ENCODE results near the gene SP9. TPM values are rescaled to one million over a fixed set of nuclear protein-coding genes. Genes with fewer than 3 reads are reported as not detected.

The SP9 gene
- total and polyA plus RNA-seq, 9 of the 15 experiments (the other 6 are each of a cell fraction or from before 2014, with no cell fraction given): 0.04 to 0.23 (median 0.11) TPM; not detected in 3

- peak in 2 of 3 experiments; percentile 57 to 63 for TF ChIP-seq YY1 (IDR thresholded peaks at IDR 0.05; ENCODE audit: borderline replicate concordance in 1 of 3, control insufficient read depth in 1 of 3, extremely low read depth in 1 of 3, insufficient read depth in 3 of 3, insufficient read length in 1 of 3, insufficient replicate concordance in 2 of 3, low read depth in 1 of 3, low read length in 2 of 3)
- no peak for TF ChIP-seq NFXL1 (CRISPR knock-in tag; IDR thresholded peaks at IDR 0.05)
- TF ChIP-seq ZNF354B (CRISPR knock-in tag; IDR thresholded peaks at IDR 0.05): no peak
- no peak; the same call in 1 of the 2 replicates for TF ChIP-seq ZBTB1 (CRISPR knock-in tag; IDR thresholded peaks at IDR 0.05; ENCODE audit: borderline replicate concordance, low read depth)
- no peak for TF ChIP-seq NFATC3 (IDR thresholded peaks at IDR 0.05)
- no peak for TF ChIP-seq CBX2 (IDR thresholded peaks at IDR 0.05; ENCODE audit: insufficient read depth, low read length, poor library complexity, severe bottlenecking)
- TF ChIP-seq ZBTB26 (CRISPR knock-in tag; IDR thresholded peaks at IDR 0.05): no peak
- TF ChIP-seq NBN (IDR thresholded peaks at IDR 0.05; ENCODE audit: low read depth): no peak
- no peak for TF ChIP-seq STAT6 (CRISPR knock-in tag; IDR thresholded peaks at IDR 0.05)
- TF ChIP-seq CBX1 (IDR thresholded peaks at IDR 0.05; ENCODE audit: low read depth): no peak; the same call in 1 of the 2 replicates
- no peak for TF ChIP-seq ZFP1 (CRISPR knock-in tag; IDR thresholded peaks at IDR 0.05)
- no peak; the same call in 1 of the 2 replicates for TF ChIP-seq E2F4 (CRISPR knock-in tag; IDR thresholded peaks at IDR 0.05; ENCODE audit: low read depth)
- TF ChIP-seq TEAD4 (IDR thresholded peaks at IDR 0.05; ENCODE audit: low read length): 0 out of 2 replicates have a peak, but pooled peaks have one; percentile 3
- peak; percentile 96 for TF ChIP-seq TEAD4 (CRISPR knock-in tag; IDR thresholded peaks at IDR 0.05; ENCODE audit: borderline replicate concordance)
- no peak for TF ChIP-seq RUNX1 (IDR thresholded peaks at IDR 0.05; ENCODE audit: low read depth)
- no peak for TF ChIP-seq NUFIP1 (IDR thresholded peaks at IDR 0.05; ENCODE audit: partially characterized antibody)
- no peak for TF ChIP-seq HMGN3 (IDR thresholded peaks at IDR 0.05; ENCODE audit: borderline replicate concordance, extremely low read depth, insufficient read length, low read depth, low read length)
- TF ChIP-seq ZFP30 (CRISPR knock-in tag; IDR thresholded peaks at IDR 0.05; ENCODE audit: borderline replicate concordance): no peak
- TF ChIP-seq HDGF (IDR thresholded peaks at IDR 0.05): no peak
- TF ChIP-seq ARID1B (IDR thresholded peaks at IDR 0.05): no peak
- no peak for TF ChIP-seq ZNF639 (CRISPR knock-in tag; conservative IDR thresholded peaks at IDR 0.05 in 1 of 2, IDR thresholded peaks at IDR 0.05 in 1 of 2)
Measured at GRCh38 chr2:174336501-174337336, 2.0 kb downstream of the SP9 start (continued).
